ENCODE measurements around the gene ARHGAP5.

DNA sequence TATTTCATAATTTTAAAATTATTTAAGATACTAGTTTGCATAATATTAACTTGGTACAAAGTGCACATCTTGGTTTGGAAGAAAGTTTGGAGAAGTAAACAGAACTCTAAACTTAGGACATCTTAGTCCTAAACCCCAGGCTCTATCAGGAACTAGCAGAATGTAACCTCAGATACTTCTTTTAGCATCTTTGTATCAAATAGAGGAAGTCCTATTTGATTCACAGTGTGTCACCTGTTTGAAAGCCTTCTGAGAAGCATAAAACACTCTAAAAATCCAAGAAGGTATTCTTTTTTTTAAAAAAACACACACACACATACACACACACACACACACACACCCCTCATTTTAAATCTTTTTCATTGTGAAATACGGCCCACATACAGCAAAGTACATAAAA is 112.7 kb downstream of the ARHGAP5 start:
- TF ChIP-seq, protein P1, sequence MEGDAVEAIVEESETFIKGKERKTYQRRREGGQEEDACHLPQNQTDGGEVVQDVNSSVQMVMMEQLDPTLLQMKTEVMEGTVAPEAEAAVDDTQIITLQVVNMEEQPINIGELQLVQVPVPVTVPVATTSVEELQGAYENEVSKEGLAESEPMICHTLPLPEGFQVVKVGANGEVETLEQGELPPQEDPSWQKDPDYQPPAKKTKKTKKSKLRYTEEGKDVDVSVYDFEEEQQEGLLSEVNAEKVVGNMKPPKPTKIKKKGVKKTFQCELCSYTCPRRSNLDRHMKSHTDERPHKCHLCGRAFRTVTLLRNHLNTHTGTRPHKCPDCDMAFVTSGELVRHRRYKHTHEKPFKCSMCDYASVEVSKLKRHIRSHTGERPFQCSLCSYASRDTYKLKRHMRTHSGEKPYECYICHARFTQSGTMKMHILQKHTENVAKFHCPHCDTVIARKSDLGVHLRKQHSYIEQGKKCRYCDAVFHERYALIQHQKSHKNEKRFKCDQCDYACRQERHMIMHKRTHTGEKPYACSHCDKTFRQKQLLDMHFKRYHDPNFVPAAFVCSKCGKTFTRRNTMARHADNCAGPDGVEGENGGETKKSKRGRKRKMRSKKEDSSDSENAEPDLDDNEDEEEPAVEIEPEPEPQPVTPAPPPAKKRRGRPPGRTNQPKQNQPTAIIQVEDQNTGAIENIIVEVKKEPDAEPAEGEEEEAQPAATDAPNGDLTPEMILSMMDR (IDR thresholded peaks at IDR 0.05) = no peak
- no peak for TF ChIP-seq POLR2A (IDR thresholded peaks at IDR 0.05)
